NCI-H345 treated with DMSO at 0.1 percent for 48 hours (cell line): ENCODE data around the gene MSRB3.
"Not testable (repeated sequence)": the region's sequence is repeated elsewhere in the genome, so short reads cannot be mapped to it uniquely, and the experiment has no call there.

Experiments used
- DNase-seq: peaks from one replicate; lab custom pipeline; 2025; ENCODE audit not compliant: unreplicated experiment; lab: John Stamatoyannopoulos, UW

The MSRB3 gene

DNA sequence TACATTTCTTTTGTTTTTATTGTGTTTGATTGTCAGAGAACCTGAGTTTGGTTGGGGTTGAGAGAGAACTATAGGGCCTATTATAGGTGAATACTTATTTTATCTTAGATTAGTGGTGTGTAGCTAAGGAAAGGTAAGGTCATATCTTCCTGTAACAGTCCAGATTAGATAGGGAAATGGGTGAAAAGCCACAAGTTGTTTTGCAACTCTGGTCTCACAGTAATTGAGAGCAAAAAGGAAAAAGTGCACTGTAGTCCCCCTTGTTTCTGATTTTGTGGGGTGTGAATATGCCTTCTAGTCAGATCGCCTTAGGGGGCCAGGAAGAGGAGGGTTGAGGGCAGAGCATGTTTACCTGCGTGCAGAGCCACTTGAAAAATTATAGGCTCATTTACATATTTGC, 8.9 kb downstream of the MSRB3 start:
- DNase-seq: no peak

DNA sequence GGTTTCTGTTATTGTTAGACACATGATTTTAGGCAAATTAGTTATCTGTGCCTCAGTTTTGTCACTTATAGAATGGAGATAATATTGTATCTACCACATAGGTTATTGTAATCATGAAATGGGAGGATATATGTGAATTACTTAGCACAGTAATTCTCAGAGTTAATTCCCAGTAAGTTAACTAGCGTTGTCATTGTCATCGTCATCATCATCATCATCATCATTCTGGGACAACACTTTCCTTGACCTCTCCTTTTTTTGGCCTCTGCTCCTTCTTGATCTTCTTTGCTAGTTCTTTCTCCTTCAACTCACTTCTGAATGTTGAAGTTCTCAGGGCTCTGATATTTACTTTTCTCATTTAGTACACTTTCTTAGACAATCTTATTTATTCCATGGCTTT, 13.8 kb downstream of the MSRB3 start:
- DNase-seq: no peak

DNA sequence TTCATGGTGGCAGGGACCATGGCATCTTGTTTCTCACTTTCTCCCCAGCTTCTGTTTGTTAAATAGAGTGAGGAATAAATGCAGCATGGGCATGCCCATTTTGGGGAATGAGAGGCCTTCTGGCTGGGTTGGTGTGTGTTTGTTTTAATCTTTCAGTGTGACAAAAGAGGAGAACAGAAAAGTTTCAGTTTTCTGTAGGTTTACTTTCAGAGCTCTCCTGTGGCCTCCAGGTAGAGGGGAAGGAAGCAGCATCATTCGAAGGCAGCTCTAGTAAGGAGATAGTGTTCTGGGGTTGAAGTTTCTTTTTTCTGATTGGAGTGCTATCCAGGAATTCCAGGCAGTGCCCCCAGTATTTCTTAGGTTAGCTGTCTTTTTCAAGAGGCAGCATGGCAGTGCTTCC, 15.3 kb downstream of the MSRB3 start:
- DNase-seq: no peak

GRCh38 chr12:65294641-65295262, 16.3 kb downstream of the MSRB3 start:
- DNase-seq: no peak

DNA sequence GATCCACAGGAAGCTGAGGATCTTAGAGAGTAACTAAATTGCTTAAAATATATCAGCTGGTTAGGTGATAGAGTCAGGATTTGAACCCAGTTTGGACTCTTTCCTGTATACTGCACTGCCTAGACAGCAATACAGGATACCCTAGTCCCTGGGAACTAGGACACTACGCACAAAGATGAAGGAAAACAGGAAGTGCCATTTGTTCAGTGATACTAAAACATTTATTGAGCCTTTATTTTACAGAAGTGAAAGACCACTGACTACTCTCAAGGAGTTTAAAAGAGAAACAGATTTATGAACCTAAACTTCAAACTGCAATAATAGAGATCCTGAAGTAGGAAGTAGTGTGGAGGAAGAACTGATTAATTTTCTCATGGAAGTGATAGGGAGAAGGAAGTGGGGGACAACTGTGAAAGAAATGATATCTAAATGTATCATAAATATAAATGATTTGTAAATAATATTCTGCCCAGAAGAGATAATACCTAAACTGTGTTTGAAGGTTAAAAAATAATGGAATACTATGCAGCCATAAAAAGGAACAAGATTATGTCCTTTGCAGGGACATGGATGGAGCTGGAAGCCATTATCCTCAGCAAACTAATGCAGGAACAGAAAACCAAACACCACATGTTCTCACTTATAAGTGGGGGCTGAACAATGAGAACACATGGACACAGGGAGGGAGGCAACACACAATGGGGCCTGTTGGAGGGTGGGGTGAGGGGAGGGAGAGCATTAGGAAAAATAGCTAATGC, 18.2 kb downstream of the MSRB3 start:
- DNase-seq: no peak

DNA sequence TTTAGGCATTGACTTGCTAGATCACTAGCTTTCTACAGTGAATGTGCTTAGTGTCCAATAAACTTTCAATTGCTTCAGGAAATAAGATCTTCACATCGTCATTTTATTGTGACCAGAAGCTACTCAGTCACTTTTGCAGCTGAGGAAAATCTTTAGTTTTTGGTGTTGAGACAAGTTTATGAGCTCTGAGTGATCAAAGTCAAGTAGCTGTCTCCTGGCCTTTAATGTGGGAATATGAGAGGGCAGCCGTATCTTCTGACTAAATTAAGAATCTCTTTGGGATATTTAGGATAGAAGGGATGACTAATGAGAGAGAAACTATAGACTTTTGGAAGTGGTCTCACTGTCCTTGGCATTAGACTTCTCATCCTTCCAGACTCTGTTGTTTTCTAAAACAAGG, 21.6 kb downstream of the MSRB3 start:
- no peak for DNase-seq

DNA sequence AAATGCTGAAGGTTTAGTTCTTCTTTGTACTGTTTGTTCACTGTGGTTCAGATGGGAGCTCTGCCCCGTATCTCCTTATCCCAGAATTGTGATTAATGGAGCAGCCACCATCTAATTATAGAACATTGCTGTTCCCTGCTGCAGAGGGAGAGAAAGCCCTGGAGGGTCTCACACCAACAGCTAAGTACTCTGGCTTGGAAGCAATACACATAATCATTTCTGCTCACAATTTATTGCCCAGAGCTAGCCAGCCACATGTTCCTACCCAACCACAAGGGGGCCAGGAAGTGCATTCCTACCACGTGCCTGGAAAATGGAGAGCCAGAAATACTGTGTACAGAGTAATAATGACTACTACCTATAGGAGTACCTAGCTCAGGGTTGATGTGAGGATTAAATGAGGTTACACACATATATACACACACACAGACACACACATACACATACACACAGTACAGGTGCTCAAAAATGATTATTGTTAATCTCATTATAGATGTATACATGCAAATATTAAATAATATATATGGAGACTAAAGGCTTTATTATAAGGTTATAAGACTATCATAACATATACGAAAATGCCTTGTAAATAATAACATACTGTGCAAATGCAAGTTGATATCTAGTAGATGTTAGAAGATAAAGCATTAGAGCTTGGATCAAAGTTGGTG, 22.3 kb downstream of the MSRB3 start:
- DNase-seq: no peak

GRCh38 chr12:65302891-65303290, 24.4 kb downstream of the MSRB3 start:
- DNase-seq: no peak

DNA sequence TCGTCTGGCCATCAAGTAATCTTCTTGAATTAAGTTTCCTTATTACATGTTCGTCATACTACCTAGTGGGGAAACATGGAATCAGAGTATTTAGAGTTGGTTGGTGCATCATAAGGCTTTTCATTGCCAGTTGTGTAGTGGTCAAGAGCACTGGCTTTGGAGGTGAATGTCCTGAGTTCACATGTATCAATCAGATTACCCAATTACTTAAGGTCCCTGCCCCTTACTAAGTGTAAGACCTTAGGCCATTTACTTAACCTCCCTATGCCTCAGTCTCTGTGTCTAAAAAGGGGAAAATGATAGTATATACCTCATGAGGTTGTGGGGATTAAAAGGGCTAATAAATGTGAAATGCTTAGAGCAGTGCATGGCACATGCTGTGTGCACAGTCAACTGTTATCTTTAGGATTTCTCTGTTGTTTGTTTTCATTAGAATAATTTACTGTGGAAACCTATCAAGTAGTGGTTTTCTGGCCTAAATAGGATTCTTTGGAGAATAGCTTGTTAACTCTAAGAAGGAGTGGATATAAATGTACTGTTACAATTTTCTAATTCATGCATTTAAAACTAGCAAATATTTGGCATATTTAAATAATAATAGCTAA, 27.0 kb downstream of the MSRB3 start:
- DNase-seq: no peak

DNA sequence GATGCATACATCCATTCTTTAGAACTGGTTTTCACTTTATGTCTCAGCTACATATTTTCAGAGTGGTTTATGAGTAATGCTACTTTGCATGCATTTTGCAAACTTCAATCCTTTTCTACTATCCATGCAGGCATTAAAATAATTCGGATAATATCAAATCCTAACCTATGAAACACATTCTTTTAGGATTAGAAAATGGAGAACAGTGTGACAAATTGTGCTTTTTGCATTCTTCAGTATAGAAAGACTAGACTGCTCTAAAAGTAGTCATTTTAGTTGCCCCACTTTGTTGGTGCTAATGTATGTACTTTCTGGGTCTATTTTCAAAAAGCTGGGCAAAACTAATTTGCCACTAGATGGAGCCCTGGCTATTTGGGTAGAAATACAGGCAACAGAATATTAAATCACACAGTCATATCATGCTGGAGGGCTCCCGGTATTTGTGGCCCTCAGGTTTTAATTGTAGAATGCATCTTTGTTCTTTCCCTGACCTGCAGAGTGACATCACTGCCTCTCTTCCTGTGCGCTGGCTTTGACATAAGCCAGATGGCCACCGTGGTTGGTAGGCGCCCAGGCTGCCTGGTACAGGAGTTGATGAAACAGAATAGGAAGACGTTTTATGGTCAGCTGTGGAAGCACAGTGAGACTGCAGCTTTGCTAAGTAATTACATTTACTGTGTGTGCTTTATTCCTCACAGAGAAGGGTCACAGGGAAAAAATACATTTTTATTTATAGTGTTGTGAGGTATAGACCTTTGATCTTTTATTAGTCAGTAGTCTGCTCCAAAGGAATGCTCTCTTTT, 28.1 kb downstream of the MSRB3 start:
- no peak for DNase-seq

DNA sequence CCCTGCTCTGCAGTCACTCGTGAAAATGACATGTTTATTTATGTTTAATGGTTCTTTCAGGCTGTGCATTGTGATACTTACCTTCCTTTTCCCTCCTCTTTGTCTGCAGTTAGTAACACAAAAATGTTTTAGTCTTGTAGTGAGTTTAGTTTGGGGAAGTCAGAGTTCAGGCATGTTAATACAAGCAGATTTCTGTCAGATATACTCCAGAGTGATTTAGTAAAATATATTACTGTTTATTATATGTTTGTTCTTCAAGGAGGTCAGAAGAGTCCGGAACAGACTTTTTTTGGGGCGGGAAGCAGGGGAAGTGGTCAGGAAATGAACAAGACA, 28.7 kb downstream of the MSRB3 start:
- DNase-seq: no peak

DNA sequence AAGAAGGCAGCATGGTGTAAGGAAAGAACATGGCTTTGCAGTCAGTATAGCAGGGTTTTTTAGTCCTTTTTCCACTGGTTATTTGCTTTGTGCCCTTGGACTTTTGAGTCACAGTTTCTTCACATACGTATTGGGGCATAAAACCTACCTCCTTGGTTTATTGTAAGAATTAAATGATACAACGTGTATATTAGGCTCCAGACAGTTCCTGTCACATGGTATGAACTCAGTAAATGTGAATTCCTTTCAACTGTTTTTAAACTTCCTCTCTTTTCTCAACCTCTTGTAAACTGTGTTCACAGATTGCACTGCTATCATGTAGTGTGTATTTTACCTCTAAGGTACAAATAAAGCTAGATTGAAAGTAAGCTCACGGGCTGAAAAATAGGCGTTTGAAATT, 29.5 kb downstream of the MSRB3 start:
- no peak for DNase-seq

DNA sequence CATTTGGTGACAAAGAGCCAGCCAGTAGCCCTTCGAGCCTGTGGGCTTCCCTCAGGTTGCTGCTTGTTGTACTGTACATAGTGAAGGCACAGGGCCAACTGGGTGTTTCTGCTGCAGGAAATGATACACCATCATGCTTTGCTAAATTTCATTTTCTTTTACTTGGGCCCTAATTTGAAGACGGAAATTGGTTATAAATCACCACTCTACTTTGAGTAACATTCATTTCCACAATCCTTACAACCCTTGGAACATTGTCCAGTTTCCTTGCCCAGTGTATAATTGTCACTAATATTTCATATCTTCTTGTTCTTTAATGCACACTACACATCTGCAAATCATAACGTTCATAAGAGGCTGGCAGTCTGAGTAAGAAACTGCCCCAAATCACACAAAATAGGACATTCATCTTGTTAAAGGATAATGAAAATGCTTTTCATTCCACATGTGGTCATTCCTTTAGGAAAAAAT, 30.2 kb downstream of the MSRB3 start:
- no peak for DNase-seq

DNA sequence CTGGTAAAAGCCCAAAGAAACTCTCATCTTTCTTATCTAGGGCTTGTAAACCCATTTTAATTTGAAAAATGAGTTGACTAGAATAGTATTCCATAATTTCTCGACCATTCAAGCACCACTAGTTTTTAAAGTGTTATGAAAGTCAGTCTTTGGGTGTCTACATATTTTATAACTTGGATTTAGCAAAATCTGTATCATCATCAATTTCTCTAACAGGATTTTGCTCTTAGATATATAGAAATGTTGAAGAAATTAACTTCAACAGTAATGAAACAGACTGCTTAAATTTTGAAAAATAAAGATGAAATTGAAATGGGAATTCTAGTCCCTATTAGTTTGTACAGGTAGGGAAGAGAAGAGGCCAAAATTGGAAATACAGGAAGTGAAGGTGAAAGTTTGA, 32.8 kb downstream of the MSRB3 start:
- DNase-seq: no peak

GRCh38 chr12:65313719-65314317, 35.3 kb downstream of the MSRB3 start:
- DNase-seq: no peak

DNA sequence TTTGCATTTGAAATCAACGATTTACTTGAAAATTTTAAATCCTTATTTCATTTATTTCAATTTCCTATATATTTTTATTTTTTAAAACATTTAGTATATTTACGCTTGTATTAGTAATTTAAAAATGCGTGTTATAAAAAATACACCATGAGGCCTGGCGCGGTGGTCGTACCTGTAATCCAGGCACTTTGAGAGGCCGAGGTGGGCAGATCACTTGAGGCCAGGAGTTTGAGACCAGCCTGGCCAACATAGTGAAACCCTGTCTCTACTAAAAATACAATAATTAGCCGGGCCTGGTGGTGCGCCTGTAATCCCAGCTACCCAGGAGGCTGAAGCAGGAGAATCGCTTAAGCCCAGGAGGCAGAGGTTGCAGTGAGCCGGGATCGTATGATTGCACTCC, 36.8 kb downstream of the MSRB3 start:
- DNase-seq: not testable (repeated sequence)

GRCh38 chr12:65318186-65318685, 39.8 kb downstream of the MSRB3 start:
- no peak for DNase-seq

DNA sequence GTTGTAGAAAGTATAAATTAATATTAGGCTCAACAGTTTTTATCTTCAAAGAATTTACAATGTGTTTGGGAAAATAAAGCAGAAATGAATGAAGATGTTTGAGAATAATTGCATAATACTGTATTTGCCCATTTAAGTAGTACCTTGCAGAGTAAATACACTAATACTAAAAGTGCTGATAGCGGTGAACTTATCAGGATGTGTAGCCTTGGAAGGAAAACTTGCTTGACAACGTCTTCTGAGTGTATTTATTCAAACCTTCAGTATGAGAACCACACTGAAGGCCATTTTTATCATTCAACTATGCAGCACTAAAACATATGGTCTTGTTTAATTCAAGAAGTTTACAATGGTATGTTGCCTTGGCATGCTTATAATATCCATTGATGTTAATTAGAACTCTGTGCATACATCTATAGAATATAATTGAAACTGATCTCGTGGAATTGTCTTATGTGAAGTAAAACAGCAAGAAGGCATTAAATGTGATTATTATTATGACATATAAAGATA, 41.3 kb downstream of the MSRB3 start:
- DNase-seq: no peak

- DNase-seq: no peak
Observed at GRCh38 chr12:65323070-65323469, 44.6 kb downstream of the MSRB3 start.

GRCh38 chr12:65324056-65324455, 45.6 kb downstream of the MSRB3 start:
- no peak for DNase-seq
